SH-SY5Y (cell line): ENCODE results near the gene PPP1R7.

ENCODE experiments used
- GATA2 ChIP-seq: IDR thresholded peaks from 2 replicates; pipeline ENCODE4 v1.6.1; 2011; ENCODE audit warnings: mild to moderate bottlenecking, low read depth, low read length
- GATA3 ChIP-seq: IDR thresholded peaks from 2 replicates; pipeline ENCODE4 v1.6.1; 2011; ENCODE audit warnings: low read depth, mild to moderate bottlenecking, low read length, moderate library complexity

- TF ChIP-seq GATA2 (no peak), GATA3 (no peak)
Observed at GRCh38 chr2:241228860-241229516, 78.7 kb downstream of the PPP1R7 start.
